ENCODE results near the gene MBD5.

Gene MBD5

GRCh38 chr2:148132412-148132811 is 111.5 kb downstream of the MBD5 start:
- no peak for TF ChIP-seq RAD21 (IDR thresholded peaks at IDR 0.05; ENCODE audit: low read depth)
- no peak for TF ChIP-seq MAX (IDR thresholded peaks at IDR 0.05)
- no peak for TF ChIP-seq ZBTB7A (IDR thresholded peaks at IDR 0.05; ENCODE audit: low read depth)
- no peak for TF ChIP-seq REST (IDR thresholded peaks at IDR 0.05; ENCODE audit: low read depth)
- no peak for TF ChIP-seq TEAD4 (IDR thresholded peaks at IDR 0.05)
- no peak for TF ChIP-seq EP300 (IDR thresholded peaks at IDR 0.05; ENCODE audit: borderline replicate concordance)
- TF ChIP-seq TCF12 (IDR thresholded peaks at IDR 0.05; ENCODE audit: low read depth), result no peak
- no peak for TF ChIP-seq USF1 (IDR thresholded peaks at IDR 0.05)
- no peak for TF ChIP-seq CEBPB (IDR thresholded peaks at IDR 0.05)
- no peak for TF ChIP-seq CREB1 (IDR thresholded peaks at IDR 0.05; ENCODE audit: low read depth)
- TF ChIP-seq NFIC (IDR thresholded peaks at IDR 0.05), result no peak
- no peak for TF ChIP-seq YY1 (IDR thresholded peaks at IDR 0.05; ENCODE audit: low read depth)

GRCh38 chr2:148135705-148136104 is 114.8 kb downstream of the MBD5 start:
- TF ChIP-seq CREB1 (IDR thresholded peaks at IDR 0.05; ENCODE audit: low read depth), result no peak
- no peak for TF ChIP-seq USF1 (IDR thresholded peaks at IDR 0.05)
- TF ChIP-seq TCF12 (IDR thresholded peaks at IDR 0.05; ENCODE audit: low read depth), result no peak
- TF ChIP-seq CEBPB (IDR thresholded peaks at IDR 0.05), result no peak

- TF ChIP-seq NFIC (IDR thresholded peaks at IDR 0.05) (no peak), CEBPB (IDR thresholded peaks at IDR 0.05) (no peak), ZBTB7A (IDR thresholded peaks at IDR 0.05; ENCODE audit: low read depth) (no peak), YY1 (IDR thresholded peaks at IDR 0.05; ENCODE audit: low read depth) (no peak), FOXM1 (IDR thresholded peaks at IDR 0.05; ENCODE audit: borderline replicate concordance, low read depth) (no peak)
These were observed 115.5 kb downstream of the MBD5 start for GRCh38 chr2:148136441-148136840.

GRCh38 chr2:148161909-148162435 is 141.1 kb downstream of the MBD5 start:
- TF ChIP-seq NFIC (IDR thresholded peaks at IDR 0.05), result no peak
- TF ChIP-seq TAF1 (IDR thresholded peaks at IDR 0.05; ENCODE audit: low read depth), result no peak
- TF ChIP-seq ZBTB7A (IDR thresholded peaks at IDR 0.05; ENCODE audit: low read depth), result no peak
- TF ChIP-seq MAX (IDR thresholded peaks at IDR 0.05), result no peak
- no peak for TF ChIP-seq YY1 (IDR thresholded peaks at IDR 0.05; ENCODE audit: low read depth)
- no peak for TF ChIP-seq CEBPB (IDR thresholded peaks at IDR 0.05)
- no peak for TF ChIP-seq RAD21 (IDR thresholded peaks at IDR 0.05; ENCODE audit: low read depth)
- no peak for TF ChIP-seq EP300 (IDR thresholded peaks at IDR 0.05; ENCODE audit: borderline replicate concordance)
- TF ChIP-seq USF1 (IDR thresholded peaks at IDR 0.05), result no peak
- TF ChIP-seq REST (IDR thresholded peaks at IDR 0.05; ENCODE audit: low read depth), result no peak
- TF ChIP-seq TEAD4 (IDR thresholded peaks at IDR 0.05), result no peak
- TF ChIP-seq EGR1 (IDR thresholded peaks at IDR 0.05), result no peak
- TF ChIP-seq TCF12 (IDR thresholded peaks at IDR 0.05; ENCODE audit: low read depth), result no peak
- TF ChIP-seq CREB1 (IDR thresholded peaks at IDR 0.05; ENCODE audit: low read depth), result no peak

- TF ChIP-seq TAF1 (IDR thresholded peaks at IDR 0.05; ENCODE audit: low read depth) (no peak), CEBPB (IDR thresholded peaks at IDR 0.05) (no peak), FOXM1 (IDR thresholded peaks at IDR 0.05; ENCODE audit: borderline replicate concordance, low read depth) (no peak)
These were observed 142.0 kb downstream of the MBD5 start for GRCh38 chr2:148162871-148163270.

- TF ChIP-seq RAD21 (IDR thresholded peaks at IDR 0.05; ENCODE audit: low read depth) (no peak), REST (IDR thresholded peaks at IDR 0.05; ENCODE audit: low read depth) (no peak), FOXM1 (IDR thresholded peaks at IDR 0.05; ENCODE audit: borderline replicate concordance, low read depth) (no peak), CEBPB (IDR thresholded peaks at IDR 0.05) (no peak), NFIC (IDR thresholded peaks at IDR 0.05) (no peak), TEAD4 (IDR thresholded peaks at IDR 0.05) (no peak), TAF1 (IDR thresholded peaks at IDR 0.05; ENCODE audit: low read depth) (no peak), EGR1 (IDR thresholded peaks at IDR 0.05) (no peak), TCF12 (IDR thresholded peaks at IDR 0.05; ENCODE audit: low read depth) (no peak), ZBTB7A (IDR thresholded peaks at IDR 0.05; ENCODE audit: low read depth) (no peak), EP300 (IDR thresholded peaks at IDR 0.05; ENCODE audit: borderline replicate concordance) (no peak), USF1 (IDR thresholded peaks at IDR 0.05) (no peak), CREB1 (IDR thresholded peaks at IDR 0.05; ENCODE audit: low read depth) (no peak), YY1 (IDR thresholded peaks at IDR 0.05; ENCODE audit: low read depth) (no peak)
These were observed 145.1 kb downstream of the MBD5 start for GRCh38 chr2:148165975-148166374.
